Measurements from ENCODE around the gene HSPB7.
"Not testable (repeated sequence)": the region's sequence is repeated elsewhere in the genome, so short reads cannot be mapped to it uniquely, and the experiment has no call there.

HSPB7 gene

GRCh38 chr1:16038620-16038912, 20.7 kb upstream of the HSPB7 start:
- Histone ChIP-seq H3K4me3 (no peak overlapping the region), H4K20me1 (no peaks in the 10 kb centered on the region), H3K4me1 (no peaks in the 10 kb centered on the region), H3K36me3 (no peaks in the 10 kb centered on the region), H3K9ac (no peak overlapping the region), H3K27me3 (no peaks in the 10 kb centered on the region), H3K9me3 (no peaks in the 10 kb centered on the region), H3K4me2 (no peak overlapping the region), H3K27ac (no peak overlapping the region)
- no peak for TF ChIP-seq Cebpa-rat (IDR thresholded peaks at IDR 0.05)

- not testable (repeated sequence) for H3K4me3 ChIP-seq, H3K4me2 ChIP-seq, H4K20me1 ChIP-seq, H3K27ac ChIP-seq, H3K9ac ChIP-seq, H3K36me3 ChIP-seq, H3K27me3 ChIP-seq, H3K4me1 ChIP-seq, H3K9me3 ChIP-seq
Measured at GRCh38 chr1:16036461-16036860, 18.6 kb upstream of the HSPB7 start.

- not testable (repeated sequence) for H3K9ac ChIP-seq, H3K27me3 ChIP-seq, H4K20me1 ChIP-seq, H3K27ac ChIP-seq, H3K9me3 ChIP-seq, H3K4me3 ChIP-seq, H3K4me1 ChIP-seq, H3K36me3 ChIP-seq
- peak overlapping the region; percentile 30; the same call in 1 of the 2 replicates for H3K4me2 ChIP-seq
Measured at GRCh38 chr1:16033103-16033632, 15.3 kb upstream of the HSPB7 start.

- TF ChIP-seq Cebpa-rat (IDR thresholded peaks at IDR 0.05) = no peak
Measured at GRCh38 chr1:16032388-16033102, 14.7 kb upstream of the HSPB7 start.

GRCh38 chr1:16031551-16031950, 13.7 kb upstream of the HSPB7 start:
- Histone ChIP-seq H3K27ac (no peak overlapping the region), H3K4me2 (no peak overlapping the region), H3K4me3 (no peak overlapping the region), H4K20me1 (no peaks in the 10 kb centered on the region), H3K36me3 (no peaks in the 10 kb centered on the region), H3K4me1 (peaks cover 7% of the 10 kb centered on the region; the same call in 1 of the 2 replicates), H3K9ac (no peak overlapping the region), H3K27me3 (no peaks in the 10 kb centered on the region), H3K9me3 (no peaks in the 10 kb centered on the region)
- TF ChIP-seq Cebpa-rat (IDR thresholded peaks at IDR 0.05) = no peak

More at GRCh38 chr1:16032388-16033102, 14.7 kb upstream of the HSPB7 start:
- no peaks in the 10 kb centered on the region for H3K4me1 ChIP-seq
- peak overlapping the region; percentile 30 for H3K4me2 ChIP-seq
- H3K27me3 ChIP-seq = no peaks in the 10 kb centered on the region
- no peak overlapping the region for H3K4me3 ChIP-seq
- no peaks in the 10 kb centered on the region for H4K20me1 ChIP-seq
- no peak overlapping the region for H3K9ac ChIP-seq
- H3K9me3 ChIP-seq = no peaks in the 10 kb centered on the region
- no peak overlapping the region for H3K27ac ChIP-seq
- H3K36me3 ChIP-seq = no peaks in the 10 kb centered on the region

- no peaks in the 10 kb centered on the region for H3K36me3 ChIP-seq
- no peak for TF ChIP-seq Cebpa-rat (IDR thresholded peaks at IDR 0.05)
- no peak overlapping the region for H3K27ac ChIP-seq
- no peaks in the 10 kb centered on the region for H4K20me1 ChIP-seq
- no peak overlapping the region for H3K4me3 ChIP-seq
- H3K9ac ChIP-seq = no peak overlapping the region
- peaks cover 13% of the 10 kb centered on the region; the same call in 1 of the 2 replicates for H3K4me1 ChIP-seq
- H3K27me3 ChIP-seq = no peaks in the 10 kb centered on the region
- no peaks in the 10 kb centered on the region for H3K9me3 ChIP-seq
- H3K4me2 ChIP-seq = no peak overlapping the region
Measured at GRCh38 chr1:16029288-16029687, 11.4 kb upstream of the HSPB7 start.

GRCh38 chr1:16029003-16029268, 11.1 kb upstream of the HSPB7 start:
- not testable (repeated sequence) for H3K27me3 ChIP-seq

GRCh38 chr1:16028237-16029002, 10.6 kb upstream of the HSPB7 start:
- Histone ChIP-seq H3K4me3 (no peak overlapping the region), H3K36me3 (no peaks in the 10 kb centered on the region), H4K20me1 (no peaks in the 10 kb centered on the region), H3K27me3 (no peaks in the 10 kb centered on the region), H3K9ac (no peak overlapping the region), H3K4me2 (no peak overlapping the region), H3K4me1 (peaks cover 19% of the 10 kb centered on the region; the same call in 1 of the 2 replicates), H3K9me3 (no peaks in the 10 kb centered on the region), H3K27ac (no peak overlapping the region; the same call in 1 of the 2 replicates)
- no peak for TF ChIP-seq Cebpa-rat (IDR thresholded peaks at IDR 0.05)

More at GRCh38 chr1:16029003-16029268, 11.1 kb upstream of the HSPB7 start:
- not testable (repeated sequence) for H3K9me3 ChIP-seq, H3K9ac ChIP-seq, H3K4me2 ChIP-seq, H3K27ac ChIP-seq, H4K20me1 ChIP-seq, H3K4me3 ChIP-seq, H3K36me3 ChIP-seq
- H3K4me1 ChIP-seq = peaks cover 14% of the 10 kb centered on the region; the same call in 1 of the 2 replicates

- H3K4me1 ChIP-seq = peaks cover 34% of the 10 kb centered on the region
- H3K4me3 ChIP-seq = no peak overlapping the region
- no peak for TF ChIP-seq Cebpa-rat (IDR thresholded peaks at IDR 0.05)
- no peaks in the 10 kb centered on the region for H3K27me3 ChIP-seq
- H3K36me3 ChIP-seq = no peaks in the 10 kb centered on the region
- no peaks in the 10 kb centered on the region for H4K20me1 ChIP-seq
- H3K9me3 ChIP-seq = no peaks in the 10 kb centered on the region
- no peak overlapping the region for H3K27ac ChIP-seq
- H3K9ac ChIP-seq = no peak overlapping the region
- peak overlapping the region; percentile 53 for H3K4me2 ChIP-seq
Measured at GRCh38 chr1:16026723-16027484, 9.1 kb upstream of the HSPB7 start.

- H3K4me2 ChIP-seq, H3K27me3 ChIP-seq, H3K36me3 ChIP-seq, H3K4me3 ChIP-seq, H3K9me3 ChIP-seq, H3K27ac ChIP-seq, H4K20me1 ChIP-seq, H3K9ac ChIP-seq: not testable (repeated sequence)
- peaks cover 40% of the 10 kb centered on the region for H3K4me1 ChIP-seq
Measured at GRCh38 chr1:16026302-16026701, 8.5 kb upstream of the HSPB7 start.
